HK-2 (cell line): ENCODE data around the gene ARL13B.

Experiments used
- DNase-seq: peaks from one replicate; pipeline ENCODE4 v3.0.0-alpha.2; 2018; ENCODE audit not compliant: unreplicated experiment

ARL13B gene

DNA sequence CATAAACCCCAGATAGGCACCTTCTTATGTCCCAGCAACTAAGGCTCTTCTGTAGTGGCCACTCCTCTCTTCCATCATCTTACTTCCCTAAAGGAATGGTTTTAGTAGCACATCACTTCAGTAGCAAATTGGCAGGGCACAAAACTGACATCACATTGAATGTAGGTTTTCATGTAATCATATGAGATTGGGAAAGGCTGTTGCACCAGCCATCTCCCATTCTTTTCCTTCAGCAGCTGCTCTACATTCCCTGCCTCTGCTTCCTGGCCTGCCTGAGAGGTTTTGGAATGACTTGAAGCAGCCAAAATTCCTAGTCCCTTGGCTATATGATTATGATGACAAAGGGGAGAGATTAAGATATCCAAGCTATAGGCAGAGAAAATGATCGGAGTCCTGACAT, 119.4 kb downstream of the ARL13B start:
- no peak for DNase-seq

- DNase-seq: no peak
Observed at GRCh38 chr3:94101860-94102259, 121.9 kb downstream of the ARL13B start.
